HCT116 (cell line): Measurements from ENCODE around the gene CTBS. TPM values are rescaled to one million over a fixed set of nuclear protein-coding genes. Genes with fewer than 3 reads are reported as not detected.

Experiments used
- ATAC-seq: fragments of 200-7000 bp; cut with Tn5 transposase; 2 replicates; pipeline ENCODE4 v1.9.1; 2020; ENCODE audit warnings: mild to moderate bottlenecking, moderate library complexity
- BruUV-seq: library from RNA; stranded (reverse); fragments of 400-500 nt; replicated peaks from 2 replicates; lab custom pipeline; 2021; lab: Mats Ljungman, UMichigan
- CTCF ChIA-PET: fragments of 300-600 bp; sonication (Branson Sonifier 250); formaldehyde crosslinking; loops from one replicate; lab custom pipeline; 2021; ENCODE audit warnings: antibody characterized with exemption; lab: Charles Lee
- POLR2A ChIA-PET: fragments of 300-600, 350-600 bp; sonication (Branson Sonifier 250); formaldehyde crosslinking; loops from one replicate; lab custom pipeline; 2021; ENCODE audit warnings: antibody characterized with exemption; lab: Charles Lee
- RAD21 ChIA-PET, 2 experiments: fragments of 300-600 bp; sonication (Branson Sonifier 250); formaldehyde crosslinking; loops; one replicate each; lab custom pipeline; 2023; ENCODE audit warnings: low total read pairs in 2 of 2; ENCODE audit not compliant: uncharacterized antibody in 2 of 2, unreplicated experiment in 2 of 2, low non-redundant PET in 1 of 2; lab: Charles Lee
- DNase-seq: peaks from one replicate; pipeline ENCODE4 v3.0.0-alpha.2; 2010; ENCODE audit warnings: low read depth, low spot score
- H2AFZ ChIP-seq: fragments of 200-600 bp; shearing (Covaris generic), sonication (generic); 2 replicates; pipeline ENCODE4 v1.6.1; 2017; ENCODE audit warnings: low read depth, mixed run types, mixed read lengths, antibody characterized with exemption, low read length; ENCODE audit not compliant: poor library complexity, severe bottlenecking
- H3K27ac ChIP-seq: 2 replicates; pipeline ENCODE4 v1.5.1; 2012; ENCODE audit warnings: low read depth, low read length
- H3K27me3 ChIP-seq: fragments of 200-600 bp; sonication (generic); 2 replicates; pipeline ENCODE4 v1.6.1; 2016; ENCODE audit warnings: mixed run types, low read length, mixed read lengths; ENCODE audit not compliant: insufficient read depth
- H3K36me3 ChIP-seq, 2 experiments: fragments of 200-500 bp in 1 of 2; fragments of 200-600 bp in 1 of 2; sonication (Bioruptor generic) in 1 of 2; sonication (generic) in 1 of 2; 2 replicates each; pipeline versions ENCODE4 v1.5.1 to v1.6.1; 2014 to 2016; ENCODE audit warnings: low read length in 2 of 2, inconsistent platforms in 1 of 2, mixed read lengths in 1 of 2, mixed run types in 1 of 2; ENCODE audit not compliant: insufficient read depth in 2 of 2, control insufficient read depth in 1 of 2
- H3K4me1 ChIP-seq, 2 experiments: fragments of 200-600 bp in 1 of 2; sonication (generic) in 1 of 2; 2 replicates each; pipeline versions ENCODE4 v1.5.1 to v1.6.1; 2012 to 2017; ENCODE audit warnings: low read length in 2 of 2, inconsistent platforms in 1 of 2, mild to moderate bottlenecking in 1 of 2, mixed read lengths in 1 of 2, mixed run types in 1 of 2, moderate library complexity in 1 of 2; ENCODE audit not compliant: insufficient read depth in 2 of 2, control insufficient read depth in 1 of 2
- H3K4me2 ChIP-seq: fragments of 200-600 bp; sonication (generic); 2 replicates; pipeline ENCODE4 v1.6.1; 2017; ENCODE audit warnings: mixed run types, low read length, mixed read lengths
- H3K4me3 ChIP-seq, 2 experiments: fragments of 200-600 bp in 1 of 2; sonication (generic) in 1 of 2; replicated peaks in 1 of 2; 2 replicates each; pipeline ENCODE4 v1.5.1; 2011 to 2016; ENCODE audit warnings: low read length in 2 of 2, control low read depth in 1 of 2, low read depth in 1 of 2, mild to moderate bottlenecking in 1 of 2, mixed read lengths in 1 of 2, mixed run types in 1 of 2
- H3K79me2 ChIP-seq: fragments of 200-600 bp; sonication (generic); 2 replicates; pipeline ENCODE4 v1.6.1; 2017; ENCODE audit warnings: mild to moderate bottlenecking, mixed run types, low read length, moderate library complexity, mixed read lengths; ENCODE audit not compliant: insufficient read depth
- H3K9ac ChIP-seq: fragments of 200-600 bp; sonication (generic); 2 replicates; pipeline ENCODE4 v1.6.1; 2016; ENCODE audit warnings: low read length, mixed read lengths
- H3K9me2 ChIP-seq: fragments of 200-600 bp; sonication (generic), shearing (Covaris generic); 2 replicates; pipeline ENCODE4 v1.6.1; 2017; ENCODE audit warnings: mixed run types, mild to moderate bottlenecking, moderate library complexity; ENCODE audit not compliant: insufficient read depth
- H3K9me3 ChIP-seq, 2 experiments: fragments of 200-500 bp in 1 of 2; fragments of 200-600 bp in 1 of 2; sonication (Bioruptor generic) in 1 of 2; sonication (generic) in 1 of 2; 2 replicates each; pipeline ENCODE4 v1.6.1; 2014 to 2017; ENCODE audit warnings: low read length in 2 of 2, mixed read lengths in 2 of 2, inconsistent platforms in 1 of 2, low read depth in 1 of 2, mild to moderate bottlenecking in 1 of 2, mixed run types in 1 of 2, moderate library complexity in 1 of 2; ENCODE audit not compliant: control insufficient read depth in 1 of 2, insufficient read depth in 1 of 2
- H4K20me1 ChIP-seq: fragments of 200-600 bp; sonication (generic), shearing (Covaris generic); 2 replicates; pipeline ENCODE4 v1.6.1; 2017; ENCODE audit warnings: mixed run types, mild to moderate bottlenecking, moderate library complexity; ENCODE audit not compliant: insufficient read depth
- ATF3 ChIP-seq: IDR thresholded peaks from 2 replicates; pipeline ENCODE4 v1.6.1; 2012
- CBX3 ChIP-seq: IDR thresholded peaks from 2 replicates; pipeline ENCODE4 v1.6.1; 2012; ENCODE audit warnings: low read depth
- CEBPB ChIP-seq: IDR thresholded peaks from 2 replicates; pipeline ENCODE4 v1.6.1; 2012; ENCODE audit warnings: low read depth
- EZH2 ChIP-seq: fragments of 200-600 bp; sonication (generic); IDR thresholded peaks from 2 replicates; pipeline ENCODE4 v1.6.1; 2017; ENCODE audit warnings: antibody characterized with exemption, mixed run types
- JUND ChIP-seq: IDR thresholded peaks from 2 replicates; pipeline ENCODE4 v1.6.1; 2012
- POLR2AphosphoS5 ChIP-seq: IDR thresholded peaks from 2 replicates; pipeline ENCODE4 v1.6.1; 2011; ENCODE audit warnings: mild to moderate bottlenecking, low read depth, low read length, moderate library complexity
- RAD21 ChIP-seq: IDR thresholded peaks from 2 replicates; pipeline ENCODE4 v1.6.1; 2012; ENCODE audit warnings: low read depth, mild to moderate bottlenecking
- SIN3A ChIP-seq: IDR thresholded peaks from 2 replicates; pipeline ENCODE4 v1.6.1; 2012; ENCODE audit warnings: low read depth
- SP1 ChIP-seq: IDR thresholded peaks from 2 replicates; pipeline ENCODE4 v1.6.1; 2012; ENCODE audit warnings: low read depth
- ZBTB33 ChIP-seq: IDR thresholded peaks from 2 replicates; pipeline ENCODE4 v1.6.1; 2011; ENCODE audit warnings: mild to moderate bottlenecking, low read length, moderate library complexity; ENCODE audit not compliant: insufficient replicate concordance; ENCODE audit errors: extremely low read depth
- ZFX ChIP-seq: fragments of 450-650 bp; IDR thresholded peaks from 2 replicates; pipeline ENCODE4 v1.6.1; 2017
- intact Hi-C: fragments of 100-400 bp; cut with micrococcal nuclease; formaldehyde crosslinking; loops from 2 replicates; pipeline ENCODE4 v1.10.0; 2022
- total RNA-seq: library from RNA; stranded (reverse); gene quantifications from one replicate; pipeline ENCODE4 v1.2.1, GENCODE V29; 2021; ENCODE audit not compliant: unreplicated experiment

The CTBS gene
- total RNA-seq, 1 experiment from 2014 or later = 19.5 TPM

- no peak for DNase-seq
- CTCF ChIA-PET = no interaction called here
- TF ChIP-seq CEBPB = 0 out of 2 replicates have a peak, but pooled peaks have one; percentile 16
- no peak for TF ChIP-seq RAD21
- TF ChIP-seq, all 23 proteins: peak for 1
- Histone ChIP-seq H2AFZ (no peak overlapping the region), H3K27me3 (no peaks in the 10 kb centered on the region), H3K79me2 (peaks cover 27% of the 10 kb centered on the region), H4K20me1 (no peaks in the 10 kb centered on the region), H3K4me2 (peak overlapping the region; percentile 32; the same call in 1 of the 2 replicates), H3K9me3 (no peaks in the 10 kb centered on the region), H3K27ac (no peak overlapping the region), H3K4me1 (peaks cover 14 to 44% of the 10 kb centered on the region in 2 experiments), H3K36me3 (peaks cover 6 to 14% of the 10 kb centered on the region in 2 experiments), H3K9ac (no peak overlapping the region), H3K4me3 (no peak overlapping the region), H3K9me2 (no peaks in the 10 kb centered on the region)
- intact Hi-C loops = no loop called here
- POLR2A ChIA-PET = no interaction called here
- RAD21 ChIA-PET = no interaction called here
- no peak for ATAC-seq
- no TSS peak for BruUV-seq
These were observed 3.6 kb downstream of the CTBS start for GRCh38 chr1:84570436-84571149.

GRCh38 chr1:84569216-84569615 lies 5.0 kb downstream of the CTBS start:
- H3K4me3 ChIP-seq = no peak overlapping the region
- no peaks in the 10 kb centered on the region for H3K9me3 ChIP-seq
- no peak overlapping the region for H3K27ac ChIP-seq
- POLR2A ChIA-PET = no interaction called here
- TF ChIP-seq SIN3A (no peak), ATF3 (no peak), SP1 (no peak), EZH2 (no peak), JUND (no peak), CBX3 (no peak), RAD21 (no peak), ZFX (no peak), POLR2AphosphoS5 (no peak), ZBTB33 (no peak)
- H3K4me2 ChIP-seq = no peak overlapping the region
- DNase-seq (no peak), ATAC-seq (no peak)
- H3K27me3 ChIP-seq = no peaks in the 10 kb centered on the region
- no peak overlapping the region for H2AFZ ChIP-seq
- no TSS peak for BruUV-seq
- H4K20me1 ChIP-seq = no peaks in the 10 kb centered on the region
- intact Hi-C loops = no loop called here
- H3K4me1 ChIP-seq = peaks cover 10 to 36% of the 10 kb centered on the region in 2 experiments
- peaks cover 7 to 14% of the 10 kb centered on the region in 2 experiments for H3K36me3 ChIP-seq
- CTCF ChIA-PET = no interaction called here
- H3K9me2 ChIP-seq = no peaks in the 10 kb centered on the region
- no peak overlapping the region for H3K9ac ChIP-seq
- RAD21 ChIA-PET = no interaction called here
- peaks cover 27% of the 10 kb centered on the region for H3K79me2 ChIP-seq
